Neural cell (in vitro differentiated cells): Measurements from ENCODE around the gene MMUT.

Source experiments
- CTCF ChIP-seq: fragments of 450-650 bp; IDR thresholded peaks from 2 replicates; pipeline ENCODE4 v1.5.1; 2014; ENCODE audit warnings: antibody characterized with exemption, mild to moderate bottlenecking, moderate library complexity; ENCODE audit not compliant: poor library complexity, severe bottlenecking
- EP300 ChIP-seq: fragments of 450-650 bp; conservative IDR thresholded peaks from 2 replicates; pipeline ENCODE4 v1.6.1; 2014; ENCODE audit warnings: antibody characterized with exemption, mild to moderate bottlenecking, moderate library complexity; ENCODE audit not compliant: poor library complexity, severe bottlenecking
- EZH2 ChIP-seq: fragments of 200-600, 300-800 bp; shearing (Covaris generic), sonication (generic); IDR thresholded peaks from 2 replicates; pipeline ENCODE4 v1.6.1; 2014; ENCODE audit warnings: antibody characterized with exemption, low read length, borderline replicate concordance, mild to moderate bottlenecking; ENCODE audit not compliant: insufficient read depth, poor library complexity, severe bottlenecking
- POLR2AphosphoS5 ChIP-seq: IDR thresholded peaks from 2 replicates; pipeline ENCODE4 v1.6.1; 2012
- SMC3 ChIP-seq: fragments of 450-650 bp; conservative IDR thresholded peaks from 2 replicates; pipeline ENCODE4 v1.6.1; 2014; ENCODE audit warnings: antibody characterized with exemption, mild to moderate bottlenecking, moderate library complexity; ENCODE audit not compliant: poor library complexity

DNA sequence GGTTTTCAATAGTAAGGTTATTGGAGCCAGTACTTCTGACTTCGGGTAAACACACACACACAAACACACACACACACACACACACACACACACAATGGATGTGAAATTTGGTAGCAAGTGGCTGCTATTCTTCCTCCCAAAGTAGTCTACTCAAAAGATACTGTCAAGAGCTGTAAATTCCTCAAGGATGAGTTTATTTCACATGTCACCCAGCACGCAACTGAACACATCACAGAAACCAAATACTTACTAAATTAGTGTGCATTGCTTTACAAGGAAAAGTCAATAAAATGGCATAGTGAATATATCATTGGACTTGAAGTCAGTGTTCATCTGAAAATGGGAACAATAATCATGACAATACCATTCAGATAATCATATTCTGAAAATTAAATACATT, 32.9 kb downstream of the MMUT start:
- TF ChIP-seq POLR2AphosphoS5 (no peak), CTCF (no peak), EP300 (no peak), SMC3 (no peak), EZH2 (no peak)
